ENCODE measurements around the gene PKNOX2.

- TF ChIP-seq CTCF (IDR thresholded peaks at IDR 0.05; ENCODE audit: low read depth, low read length, poor library complexity, severe bottlenecking) (no peak), EZH2phosphoT487 (IDR thresholded peaks at IDR 0.05; ENCODE audit: borderline replicate concordance, low read length) (no peak)
Observed at GRCh38 chr11:125164422-125165110, at the start of gene PKNOX2.

All from DOHH2 (cell line).